ENCODE data around the gene GLIS1.

Gene GLIS1

GRCh38 chr1:53628286-53628955 lies 110.5 kb downstream of the GLIS1 start:
- TF ChIP-seq, protein P1, sequence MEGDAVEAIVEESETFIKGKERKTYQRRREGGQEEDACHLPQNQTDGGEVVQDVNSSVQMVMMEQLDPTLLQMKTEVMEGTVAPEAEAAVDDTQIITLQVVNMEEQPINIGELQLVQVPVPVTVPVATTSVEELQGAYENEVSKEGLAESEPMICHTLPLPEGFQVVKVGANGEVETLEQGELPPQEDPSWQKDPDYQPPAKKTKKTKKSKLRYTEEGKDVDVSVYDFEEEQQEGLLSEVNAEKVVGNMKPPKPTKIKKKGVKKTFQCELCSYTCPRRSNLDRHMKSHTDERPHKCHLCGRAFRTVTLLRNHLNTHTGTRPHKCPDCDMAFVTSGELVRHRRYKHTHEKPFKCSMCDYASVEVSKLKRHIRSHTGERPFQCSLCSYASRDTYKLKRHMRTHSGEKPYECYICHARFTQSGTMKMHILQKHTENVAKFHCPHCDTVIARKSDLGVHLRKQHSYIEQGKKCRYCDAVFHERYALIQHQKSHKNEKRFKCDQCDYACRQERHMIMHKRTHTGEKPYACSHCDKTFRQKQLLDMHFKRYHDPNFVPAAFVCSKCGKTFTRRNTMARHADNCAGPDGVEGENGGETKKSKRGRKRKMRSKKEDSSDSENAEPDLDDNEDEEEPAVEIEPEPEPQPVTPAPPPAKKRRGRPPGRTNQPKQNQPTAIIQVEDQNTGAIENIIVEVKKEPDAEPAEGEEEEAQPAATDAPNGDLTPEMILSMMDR (conservative IDR thresholded peaks at IDR 0.05), result no peak
- TF ChIP-seq ZFX (IDR thresholded peaks at IDR 0.05), result no peak
- H3K27ac ChIP-seq, result no peak overlapping the region

- no peak for TF ChIP-seq ZFX (IDR thresholded peaks at IDR 0.05)
- TF ChIP-seq, protein P1 (conservative IDR thresholded peaks at IDR 0.05), result no peak
- no peak overlapping the region for H3K27ac ChIP-seq
These were observed 111.3 kb downstream of the GLIS1 start for GRCh38 chr1:53627666-53628065.

DNA sequence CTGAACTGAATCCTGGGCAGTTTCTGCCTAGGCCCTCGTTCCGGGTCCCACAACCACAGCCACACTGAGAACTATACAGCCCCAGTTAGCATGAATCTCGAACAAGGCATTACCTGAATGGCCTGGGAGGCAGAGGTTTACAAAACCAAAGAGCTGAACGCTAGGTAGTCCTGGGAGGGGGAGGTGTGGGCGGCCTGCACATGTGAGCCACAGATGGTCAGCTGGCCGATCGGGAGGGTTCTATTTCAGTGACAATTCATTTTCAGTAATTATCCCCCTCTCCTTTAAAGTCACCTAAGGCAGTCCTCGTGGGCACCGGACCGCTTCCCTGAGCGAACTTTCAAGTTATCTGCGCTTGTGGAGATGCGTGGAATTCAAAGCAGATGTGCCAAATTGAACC lies 111.9 kb downstream of the GLIS1 start:
- TF ChIP-seq, protein P1 (conservative IDR thresholded peaks at IDR 0.05), result no peak
- no peak for TF ChIP-seq ZFX (IDR thresholded peaks at IDR 0.05)
- no peak overlapping the region for H3K27ac ChIP-seq

- H3K27ac ChIP-seq, result no peak overlapping the region
- no peak for TF ChIP-seq ZFX (IDR thresholded peaks at IDR 0.05)
- TF ChIP-seq, protein P1 (conservative IDR thresholded peaks at IDR 0.05), result no peak
These were observed 112.3 kb downstream of the GLIS1 start for GRCh38 chr1:53626616-53627015.

DNA sequence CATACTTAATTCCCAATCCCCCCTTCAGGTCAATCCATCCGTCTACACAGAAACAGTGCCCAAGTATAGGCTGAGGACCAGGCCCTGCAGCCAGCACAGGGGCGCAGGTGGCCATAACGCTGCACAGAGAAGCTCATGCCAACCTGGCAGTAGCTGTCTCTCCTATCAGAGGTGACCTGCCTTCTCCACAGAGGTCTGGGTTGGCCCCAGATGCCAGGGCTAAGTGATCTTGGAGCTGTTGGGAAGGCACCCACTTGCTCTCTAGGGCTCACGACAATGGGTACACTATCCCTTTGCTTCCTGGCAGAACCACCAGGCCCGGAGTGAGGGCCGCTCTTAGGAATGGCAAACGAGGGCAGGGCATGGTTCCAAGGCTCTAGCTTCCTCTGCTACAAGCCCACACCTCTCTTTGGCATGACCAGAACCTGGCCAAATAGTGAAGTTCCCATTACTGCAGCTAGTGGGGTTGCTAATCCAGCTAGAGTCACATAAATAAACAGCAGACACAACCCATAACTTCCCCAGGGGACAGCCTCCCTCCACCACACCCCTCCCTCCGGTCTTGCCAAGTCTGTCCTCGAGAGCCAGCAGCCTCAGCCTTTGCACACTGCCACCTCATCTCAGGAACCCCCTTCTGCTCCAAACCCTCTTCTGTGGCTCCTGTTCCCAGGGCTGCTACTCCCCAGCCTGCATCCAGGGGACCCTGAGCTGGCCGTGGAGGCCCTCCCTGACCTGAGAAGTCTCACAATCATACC lies 113.0 kb downstream of the GLIS1 start:
- no peak overlapping the region for H3K27ac ChIP-seq
- no peak for TF ChIP-seq ZFX (IDR thresholded peaks at IDR 0.05)
- TF ChIP-seq, protein P1 (conservative IDR thresholded peaks at IDR 0.05), result no peak

DNA sequence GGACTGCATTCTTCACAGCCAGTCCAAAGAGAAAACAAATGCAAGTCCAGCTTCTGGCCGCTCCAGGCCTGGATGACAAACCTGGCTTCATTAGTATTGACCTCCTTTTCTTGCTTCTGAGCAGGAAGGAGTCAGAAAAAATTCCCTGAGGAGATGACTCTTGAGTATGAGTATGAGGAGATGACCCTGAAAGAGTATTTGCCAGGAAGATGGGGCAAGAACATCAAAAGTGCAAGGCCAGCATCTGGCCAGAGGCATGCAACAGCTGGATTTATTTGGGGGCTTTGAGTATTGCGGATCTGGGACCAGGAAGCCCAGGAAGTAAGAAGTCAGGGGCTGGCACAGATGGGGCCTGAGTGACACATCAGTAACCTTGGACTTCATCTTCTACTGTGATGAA lies 113.9 kb downstream of the GLIS1 start:
- H3K27ac ChIP-seq, result no peak overlapping the region
- TF ChIP-seq, protein P1 (conservative IDR thresholded peaks at IDR 0.05), result no peak
- no peak for TF ChIP-seq ZFX (IDR thresholded peaks at IDR 0.05)

- TF ChIP-seq ZFX (IDR thresholded peaks at IDR 0.05), result no peak
- TF ChIP-seq, protein P1 (conservative IDR thresholded peaks at IDR 0.05), result no peak
- no peak overlapping the region for H3K27ac ChIP-seq
These were observed 116.4 kb downstream of the GLIS1 start for GRCh38 chr1:53622531-53622930.
